ENCODE measurements around the gene RNF130.
"Not testable (repeated sequence)": the region's sequence is repeated elsewhere in the genome, so short reads cannot be mapped to it uniquely, and the experiment has no call there.

Gene RNF130

GRCh38 chr5:180101451-180102105 lies 30.0 kb upstream of the RNF130 start:
- no peak for DNase-seq

- DNase-seq: no peak
These were observed 29.3 kb upstream of the RNF130 start for GRCh38 chr5:180100621-180101450.

GRCh38 chr5:180099733-180100611 lies 28.4 kb upstream of the RNF130 start:
- DNase-seq: no peak

GRCh38 chr5:180098991-180099732 lies 27.6 kb upstream of the RNF130 start:
- no peak for DNase-seq

- DNase-seq: no peak
These were observed 27.0 kb upstream of the RNF130 start for GRCh38 chr5:180098526-180098925.

GRCh38 chr5:180097926-180098325 lies 26.4 kb upstream of the RNF130 start:
- DNase-seq: no peak

GRCh38 chr5:180097163-180097894 lies 25.8 kb upstream of the RNF130 start:
- DNase-seq: no peak

- DNase-seq: no peak
These were observed 25.1 kb upstream of the RNF130 start for GRCh38 chr5:180096616-180097015.

- DNase-seq: no peak
These were observed 24.0 kb upstream of the RNF130 start for GRCh38 chr5:180095545-180095944.

GRCh38 chr5:180093651-180094382 lies 22.3 kb upstream of the RNF130 start:
- no peak for DNase-seq

GRCh38 chr5:180093241-180093640 lies 21.7 kb upstream of the RNF130 start:
- DNase-seq: no peak

- DNase-seq: peak; percentile 40
These were observed 19.4 kb upstream of the RNF130 start for GRCh38 chr5:180090769-180091546.

GRCh38 chr5:180090098-180090768 lies 18.7 kb upstream of the RNF130 start:
- peak; percentile 25 for DNase-seq

GRCh38 chr5:180089628-180090027 lies 18.1 kb upstream of the RNF130 start:
- not testable (repeated sequence) for DNase-seq

- DNase-seq: no peak
These were observed 17.0 kb upstream of the RNF130 start for GRCh38 chr5:180088561-180088960.

GRCh38 chr5:180086816-180087399 lies 15.3 kb upstream of the RNF130 start:
- DNase-seq: no peak

- no peak for DNase-seq
These were observed 14.3 kb upstream of the RNF130 start for GRCh38 chr5:180085837-180086236.

- DNase-seq: no peak
These were observed 13.3 kb upstream of the RNF130 start for GRCh38 chr5:180084638-180085561.

Data from DMS 273 treated with DMSO at 0.1 percent for 48 hours (cell line).